ENCODE measurements around the gene TMEM131. TPM values are rescaled to one million over a fixed set of nuclear protein-coding genes. Genes with fewer than 3 reads are reported as not detected.

The TMEM131 gene
- total RNA-seq, 1 donor from 2014 or later: 59.4 TPM

GRCh38 chr2:97801028-97801427 is 194.7 kb downstream of the TMEM131 start:
- DNase-seq (ENCODE audit: low spot score): no peak
- H3K27ac ChIP-seq: no peak overlapping the region
- H3K27ac Mint-ChIP-seq: no peak overlapping the region
- H3K4me1 ChIP-seq: no peaks in the 10 kb centered on the region
- H3K9me3 ChIP-seq (ENCODE audit: low read depth): no peaks in the 10 kb centered on the region
- peaks cover 13% of the 10 kb centered on the region for H3K36me3 Mint-ChIP-seq
- no peak overlapping the region for H3K9ac ChIP-seq
- H3K27me3 ChIP-seq: no peaks in the 10 kb centered on the region
- no peak overlapping the region for H3K4me2 ChIP-seq
- peaks cover 19% of the 10 kb centered on the region for H3K36me3 ChIP-seq
- H3K27me3 Mint-ChIP-seq (ENCODE audit: insufficient read depth, low read depth): no peaks in the 10 kb centered on the region
- H2AFZ ChIP-seq (replicated peaks): no peak overlapping the region
- no peaks in the 10 kb centered on the region for H4K20me1 ChIP-seq (ENCODE audit: low read depth)
- H3K9me3 Mint-ChIP-seq: no peaks in the 10 kb centered on the region
- no peaks in the 10 kb centered on the region for H3K79me2 ChIP-seq (ENCODE audit: low read depth)
- TF ChIP-seq EZH2 (IDR thresholded peaks at IDR 0.05) (no peak), EZH2phosphoT487 (IDR thresholded peaks at IDR 0.05) (no peak), CTCF (IDR thresholded peaks at IDR 0.05) (no peak)
- no peaks in the 10 kb centered on the region for H3F3A ChIP-seq (ENCODE audit: low read depth)
- H3K4me3 Mint-ChIP-seq: no peak overlapping the region
- no peak overlapping the region for H3K4me3 ChIP-seq
- H3K4me1 Mint-ChIP-seq: no peaks in the 10 kb centered on the region

DNA sequence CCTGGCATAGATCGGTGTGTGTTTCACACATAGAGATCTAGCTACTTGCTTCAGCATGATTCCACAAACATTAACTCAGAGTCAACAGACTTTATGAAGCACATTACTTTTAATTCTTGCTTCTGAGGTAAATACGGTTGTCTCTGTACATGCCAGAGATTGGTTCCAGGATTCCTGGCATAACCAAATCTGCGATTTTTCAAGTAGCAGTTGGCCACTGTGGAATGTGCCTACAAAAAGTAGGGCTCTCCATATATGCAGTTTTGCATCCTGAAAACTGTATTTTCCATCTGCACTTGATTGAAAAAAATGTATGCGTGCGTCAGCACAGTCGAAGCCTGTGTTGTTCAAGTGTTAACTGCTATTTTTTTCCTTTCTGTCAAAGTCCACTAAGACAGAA is 197.3 kb downstream of the TMEM131 start:
- Mint-ChIP-seq H3K27ac (no peak overlapping the region), H3K4me1 (no peaks in the 10 kb centered on the region), H3K36me3 (peaks cover 7% of the 10 kb centered on the region), H3K27me3 (ENCODE audit: insufficient read depth, low read depth) (no peaks in the 10 kb centered on the region), H3K4me3 (no peak overlapping the region), H3K9me3 (no peaks in the 10 kb centered on the region)
- Histone ChIP-seq H2AFZ (replicated peaks) (no peak overlapping the region), H3K27me3 (no peaks in the 10 kb centered on the region), H3K79me2 (ENCODE audit: low read depth) (no peaks in the 10 kb centered on the region), H3K4me3 (no peak overlapping the region), H3K9me3 (ENCODE audit: low read depth) (no peaks in the 10 kb centered on the region), H3K4me1 (no peaks in the 10 kb centered on the region), H4K20me1 (ENCODE audit: low read depth) (no peaks in the 10 kb centered on the region), H3K36me3 (peaks cover 30% of the 10 kb centered on the region), H3K9ac (no peak overlapping the region), H3K4me2 (no peak overlapping the region), H3K27ac (no peak overlapping the region), H3F3A (ENCODE audit: low read depth) (no peaks in the 10 kb centered on the region)
- TF ChIP-seq EZH2 (IDR thresholded peaks at IDR 0.05) (no peak), CTCF (IDR thresholded peaks at IDR 0.05) (no peak), EZH2phosphoT487 (IDR thresholded peaks at IDR 0.05) (no peak)
- DNase-seq (ENCODE audit: low spot score): no peak

DNA sequence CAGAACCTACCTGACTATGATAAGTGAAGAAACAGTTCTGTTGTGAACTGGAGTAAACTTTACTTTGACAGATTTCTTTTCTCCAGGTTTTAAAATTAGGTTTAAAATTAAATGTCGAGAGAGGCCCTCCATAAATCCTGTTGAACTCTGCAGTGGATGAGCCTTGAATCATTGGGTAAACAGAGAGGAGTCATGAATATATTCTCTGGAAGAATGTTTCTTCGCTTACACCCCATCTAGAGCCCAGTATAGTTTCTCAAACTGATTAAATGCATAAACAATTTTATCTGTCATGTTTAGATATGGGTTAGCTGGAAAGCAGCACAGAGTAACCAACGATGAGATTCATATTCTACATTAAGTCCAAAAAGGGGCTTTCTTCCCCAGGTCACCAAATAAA is 198.4 kb downstream of the TMEM131 start:
- Histone ChIP-seq H3K9me3 (ENCODE audit: low read depth) (no peaks in the 10 kb centered on the region), H3K9ac (no peak overlapping the region), H3K4me2 (no peak overlapping the region), H3K4me1 (no peaks in the 10 kb centered on the region), H4K20me1 (ENCODE audit: low read depth) (no peaks in the 10 kb centered on the region), H3K4me3 (no peak overlapping the region), H2AFZ (replicated peaks) (no peak overlapping the region), H3F3A (ENCODE audit: low read depth) (no peaks in the 10 kb centered on the region), H3K79me2 (ENCODE audit: low read depth) (no peaks in the 10 kb centered on the region), H3K36me3 (peaks cover 28% of the 10 kb centered on the region), H3K27ac (no peak overlapping the region), H3K27me3 (no peaks in the 10 kb centered on the region)
- Mint-ChIP-seq H3K36me3 (peaks cover 16% of the 10 kb centered on the region), H3K4me1 (no peaks in the 10 kb centered on the region), H3K27me3 (ENCODE audit: insufficient read depth, low read depth) (peaks cover under 1% of the 10 kb centered on the region), H3K4me3 (no peak overlapping the region), H3K27ac (no peak overlapping the region), H3K9me3 (no peaks in the 10 kb centered on the region)
- no peak for DNase-seq (ENCODE audit: low spot score)
- TF ChIP-seq CTCF (IDR thresholded peaks at IDR 0.05) (no peak), EZH2phosphoT487 (IDR thresholded peaks at IDR 0.05) (no peak), EZH2 (IDR thresholded peaks at IDR 0.05) (no peak)
